Sigmoid colon (tissue), 4 donors: ENCODE data around the gene CFAP97D1.

Experiments
- EP300 ChIP-seq, 4 donors: sonication (generic); formaldehyde crosslinking; IDR thresholded peaks; one replicate each; pipeline ENCODE4 v1.6.1; 2017; ENCODE audit warnings: antibody characterized with exemption in 4 of 4
- POLR2A ChIP-seq, 2 donors: fragments of 450-650 bp; IDR thresholded peaks; one replicate each; pipeline ENCODE4 v1.6.1; 2016; ENCODE audit warnings: antibody characterized with exemption in 2 of 2, mild to moderate bottlenecking in 2 of 2, moderate library complexity in 2 of 2
- POLR2AphosphoS5 ChIP-seq, 4 donors: sonication (generic); formaldehyde crosslinking; IDR thresholded peaks; one replicate each; pipeline ENCODE4 v1.6.1; 2017; ENCODE audit warnings: antibody characterized with exemption in 4 of 4
- TF ChIP-seq, protein P1 (sequence below), 4 experiments: fragments of 450-650 bp in 3 of 4; fragments of 200-600 bp in 1 of 4; IDR thresholded peaks; one replicate each; pipeline ENCODE4 v1.5.1; 2016 to 2019; ENCODE audit warnings: antibody characterized with exemption in 4 of 4, mild to moderate bottlenecking in 3 of 4, moderate library complexity in 2 of 4

DNA sequence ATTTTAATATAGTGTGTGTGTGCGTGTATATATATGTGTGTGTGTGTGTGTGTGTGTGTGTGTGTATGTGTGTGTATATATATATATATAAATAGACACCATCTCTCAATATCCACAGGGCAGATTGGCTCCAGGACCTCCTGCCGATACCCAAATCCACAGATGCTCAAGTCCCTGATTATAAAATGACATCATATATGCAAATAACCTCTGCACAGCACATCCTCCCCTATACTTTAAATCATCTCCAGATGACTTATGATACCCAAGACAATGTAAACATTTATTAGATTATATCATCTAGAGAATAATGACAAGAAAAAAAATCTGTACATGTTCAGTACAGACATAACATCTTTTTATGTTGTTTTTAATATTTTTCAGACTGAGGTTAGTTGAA lies 9.3 kb upstream of the CFAP97D1 start:
- TF ChIP-seq, protein P1, sequence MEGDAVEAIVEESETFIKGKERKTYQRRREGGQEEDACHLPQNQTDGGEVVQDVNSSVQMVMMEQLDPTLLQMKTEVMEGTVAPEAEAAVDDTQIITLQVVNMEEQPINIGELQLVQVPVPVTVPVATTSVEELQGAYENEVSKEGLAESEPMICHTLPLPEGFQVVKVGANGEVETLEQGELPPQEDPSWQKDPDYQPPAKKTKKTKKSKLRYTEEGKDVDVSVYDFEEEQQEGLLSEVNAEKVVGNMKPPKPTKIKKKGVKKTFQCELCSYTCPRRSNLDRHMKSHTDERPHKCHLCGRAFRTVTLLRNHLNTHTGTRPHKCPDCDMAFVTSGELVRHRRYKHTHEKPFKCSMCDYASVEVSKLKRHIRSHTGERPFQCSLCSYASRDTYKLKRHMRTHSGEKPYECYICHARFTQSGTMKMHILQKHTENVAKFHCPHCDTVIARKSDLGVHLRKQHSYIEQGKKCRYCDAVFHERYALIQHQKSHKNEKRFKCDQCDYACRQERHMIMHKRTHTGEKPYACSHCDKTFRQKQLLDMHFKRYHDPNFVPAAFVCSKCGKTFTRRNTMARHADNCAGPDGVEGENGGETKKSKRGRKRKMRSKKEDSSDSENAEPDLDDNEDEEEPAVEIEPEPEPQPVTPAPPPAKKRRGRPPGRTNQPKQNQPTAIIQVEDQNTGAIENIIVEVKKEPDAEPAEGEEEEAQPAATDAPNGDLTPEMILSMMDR (IDR thresholded peaks at IDR 0.05): no peak
- TF ChIP-seq POLR2A (IDR thresholded peaks at IDR 0.05): no peak
- no peak for TF ChIP-seq POLR2AphosphoS5 (IDR thresholded peaks at IDR 0.05)
- no peak for TF ChIP-seq EP300 (IDR thresholded peaks at IDR 0.05)
